HG02642 (cell line): ENCODE results near the gene NHS.

Experiments used
- ATAC-seq: cut with Tn5 transposase; IDR thresholded peaks from one replicate; pipeline ENCODE4 v1.9.1; 2021; ENCODE audit warnings: mild to moderate bottlenecking; ENCODE audit not compliant: unreplicated experiment, poor library complexity

NHS gene

DNA sequence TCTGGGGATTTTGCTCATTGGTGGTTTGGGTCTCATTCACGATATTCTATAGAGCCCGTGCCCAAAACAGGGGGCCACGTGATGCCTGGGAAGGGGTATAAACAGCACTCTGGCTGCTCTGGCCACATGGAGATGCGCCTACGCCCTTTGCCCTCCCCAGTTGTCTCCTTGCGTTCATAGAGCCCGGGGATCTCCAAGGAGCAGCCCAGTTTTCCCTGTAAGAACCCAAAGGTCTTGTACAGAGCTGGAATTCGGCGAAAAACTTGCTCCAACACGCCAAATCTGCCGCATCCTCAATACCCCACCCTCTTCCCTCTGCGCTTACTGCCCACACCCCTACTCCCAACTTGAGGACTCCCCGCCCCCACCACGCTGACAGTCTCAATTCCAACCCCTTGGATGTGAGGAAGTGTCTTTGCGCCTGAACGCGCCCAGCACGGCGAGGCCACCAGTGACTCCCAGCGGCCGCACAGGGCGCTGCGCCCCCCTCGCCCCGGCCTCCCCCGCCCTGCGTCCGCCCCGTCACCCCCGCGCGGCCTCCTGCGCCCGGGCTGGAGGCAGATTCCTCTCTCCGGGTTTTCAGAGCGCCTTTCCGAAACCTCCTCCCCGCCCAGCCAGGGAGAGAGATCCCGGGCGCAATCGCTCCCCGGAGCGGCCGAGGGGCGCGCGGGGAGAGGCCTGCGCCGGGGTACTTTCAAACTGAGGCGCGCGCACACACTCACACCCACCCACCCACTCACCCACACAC lies at the start of gene NHS:
NHS (plus strand) TSS at position 582 of the 748 bp plus-strand sequence. CDS start 558 bp downstream, outside the sequence.
- ATAC-seq = no peak

DNA sequence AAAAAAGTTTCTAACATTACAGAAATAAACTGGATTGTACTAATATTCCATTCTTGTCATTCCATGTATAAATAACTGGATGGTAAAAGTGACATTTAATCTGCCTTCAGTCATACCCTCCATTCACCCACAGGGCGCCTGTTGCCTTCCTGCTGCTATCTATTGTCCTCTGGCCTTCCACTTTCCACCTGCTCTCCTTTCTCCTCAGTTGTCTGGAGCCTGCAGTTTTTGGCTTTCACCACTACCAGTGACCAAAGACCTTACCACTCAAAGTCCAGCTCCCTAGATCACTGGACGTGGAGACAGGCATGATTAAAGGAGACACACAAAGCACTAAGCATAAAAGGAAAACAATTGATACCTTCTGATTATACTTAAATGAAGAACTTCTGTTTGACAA lies 46.2 kb upstream of the NHS start:
- ATAC-seq = no peak

DNA sequence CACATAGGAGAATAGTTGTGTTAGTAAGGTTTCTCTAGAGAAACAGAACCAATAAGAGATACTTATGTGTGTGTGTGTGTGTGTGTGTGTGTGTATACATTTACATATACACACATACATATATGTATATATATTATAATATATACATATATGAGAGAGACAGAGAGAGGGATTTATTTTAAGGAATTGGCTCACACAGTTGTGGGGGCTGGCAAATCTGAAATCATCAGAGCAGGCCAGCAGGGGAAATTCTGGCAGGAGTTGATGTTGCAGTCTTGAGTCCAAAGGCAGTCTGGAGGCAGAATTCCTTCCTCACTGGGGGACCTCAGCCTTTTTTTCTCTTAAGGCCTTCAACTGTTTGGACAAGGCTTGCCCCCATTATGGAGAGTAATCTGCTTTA lies 38.6 kb upstream of the NHS start:
- no peak for ATAC-seq

DNA sequence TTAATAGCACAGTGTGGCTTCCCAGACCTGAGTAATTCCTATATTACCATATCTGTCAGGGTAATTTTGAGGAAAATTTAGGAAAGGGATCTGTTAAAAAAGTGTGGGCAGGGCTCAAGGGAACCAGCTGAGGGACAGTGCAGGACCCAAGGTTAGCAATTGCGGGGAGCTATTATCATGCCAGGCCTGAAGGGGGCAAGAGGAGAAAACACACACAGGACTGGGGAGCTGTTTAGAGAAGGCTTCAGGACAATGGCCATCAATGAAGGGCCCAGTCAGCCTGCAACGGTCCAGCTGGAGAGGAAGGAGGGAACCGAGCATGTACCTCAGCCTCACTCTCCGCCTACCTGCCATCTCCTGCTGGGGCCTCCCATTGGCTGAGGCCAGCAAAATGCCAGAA lies 19.0 kb upstream of the NHS start:
- ATAC-seq = no peak

DNA sequence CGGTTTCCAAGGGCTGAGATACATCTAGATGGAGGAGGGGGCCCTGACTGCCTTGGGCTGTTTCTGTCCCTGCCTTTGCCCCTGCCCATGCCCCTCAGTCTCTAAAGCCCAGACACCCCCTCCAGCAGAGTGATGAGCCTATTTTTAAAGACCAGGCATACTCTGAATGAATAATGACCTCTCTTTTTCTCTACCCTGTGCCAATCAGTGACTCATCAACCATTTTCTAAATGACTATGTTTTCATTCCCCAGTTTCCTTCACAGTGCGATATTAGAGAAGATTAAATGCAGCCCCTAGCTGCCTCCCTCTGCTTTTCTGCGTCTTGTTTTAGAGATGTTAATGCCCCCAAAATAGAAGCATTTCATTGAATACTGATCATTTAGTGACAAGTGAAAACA lies 15.5 kb upstream of the NHS start:
- ATAC-seq = no peak

DNA sequence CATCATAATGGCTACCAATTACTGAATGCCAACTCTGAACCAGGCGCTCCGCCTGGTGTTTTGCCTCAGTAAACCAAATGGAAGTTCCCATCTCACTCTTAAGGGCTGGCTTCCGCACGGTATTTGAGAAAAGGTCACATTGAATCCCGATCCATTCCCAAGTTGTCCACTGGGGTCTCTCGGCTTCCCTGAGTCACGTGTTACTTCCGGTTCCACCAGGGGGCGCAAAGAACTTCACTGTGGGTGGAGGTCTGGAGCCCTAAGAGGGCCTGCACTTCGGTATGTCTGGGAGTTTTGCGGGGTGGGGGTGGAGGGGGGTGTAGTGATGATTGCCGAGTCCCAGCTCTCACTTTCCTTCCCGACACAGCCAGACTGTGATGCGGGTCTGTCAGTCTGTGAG lies 13.4 kb upstream of the NHS start:
- no peak for ATAC-seq

DNA sequence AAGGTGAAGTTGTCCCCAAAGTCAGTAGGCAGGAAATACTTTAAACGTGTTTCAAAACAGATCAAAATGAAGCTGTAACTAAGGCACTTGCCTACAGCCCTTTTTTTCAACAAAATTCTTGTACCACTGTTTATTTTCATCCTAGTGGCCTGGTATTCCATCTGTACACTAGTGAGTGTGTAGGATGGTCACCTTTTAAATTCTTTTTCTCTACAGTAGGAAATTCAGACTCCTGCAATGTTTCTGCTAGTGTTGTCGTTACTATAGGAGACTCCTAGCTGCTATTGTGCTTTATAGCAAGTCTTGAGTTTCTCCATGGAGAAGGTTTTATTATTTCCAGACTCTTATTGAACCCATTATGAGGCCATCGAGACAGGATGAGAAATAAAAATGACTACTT lies 7.0 kb upstream of the NHS start:
- no peak for ATAC-seq

DNA sequence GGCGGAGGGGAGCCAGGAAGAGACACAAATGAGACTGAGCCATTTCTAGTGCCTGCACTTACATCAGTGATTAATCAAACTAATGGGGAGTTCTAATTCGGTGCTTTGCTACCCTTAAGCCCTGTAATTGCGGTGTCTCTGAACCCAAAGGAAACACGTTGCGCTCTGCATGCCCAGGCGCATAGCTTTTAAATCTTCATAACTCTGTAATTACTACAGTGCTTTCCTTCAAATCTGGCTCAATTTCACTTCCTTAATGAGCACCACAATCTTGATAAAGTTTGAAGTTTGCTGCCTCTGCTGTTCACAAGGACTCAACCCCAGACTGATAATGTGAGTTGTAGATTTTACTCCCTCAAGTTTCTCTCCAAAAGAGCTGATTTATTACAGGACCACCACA lies 5.7 kb upstream of the NHS start:
- no peak for ATAC-seq

DNA sequence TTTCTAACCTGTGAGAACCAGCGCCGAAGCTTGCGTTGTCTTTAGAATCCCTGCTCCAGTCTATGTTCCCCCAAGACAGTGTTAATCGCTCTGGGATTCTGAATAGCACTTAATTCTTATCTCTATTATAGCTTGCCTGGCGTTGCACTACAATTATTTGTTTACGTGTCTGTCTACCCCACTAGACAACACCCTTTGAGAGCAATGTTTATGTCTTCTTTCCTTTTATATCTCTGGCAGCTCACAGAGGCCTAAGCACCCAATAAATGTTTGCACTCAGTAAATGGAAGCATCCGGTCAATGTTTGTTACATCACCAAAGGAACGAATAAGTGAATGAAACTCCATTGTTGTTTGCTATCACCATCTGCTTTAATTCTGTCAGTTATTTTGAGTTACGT lies 4.8 kb upstream of the NHS start:
- ATAC-seq = no peak

DNA sequence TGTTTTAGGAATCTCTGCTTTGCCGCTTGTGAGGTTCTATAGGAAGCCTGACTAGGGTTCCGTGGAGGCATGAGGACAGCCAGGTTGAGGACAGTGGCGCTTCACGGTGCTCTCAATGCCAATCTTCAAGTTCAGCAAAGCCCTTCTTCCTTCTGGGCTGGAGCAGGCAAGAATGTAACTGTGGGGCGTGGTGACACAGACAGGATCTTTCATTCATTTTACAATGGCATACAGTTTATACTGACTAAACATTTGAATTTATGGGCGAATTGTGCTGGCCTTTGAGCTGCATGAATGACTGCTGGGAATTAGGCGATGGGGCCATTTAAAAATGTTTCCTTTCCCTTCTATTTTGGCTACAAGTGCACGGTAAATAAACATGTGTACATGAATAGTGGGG lies 2.9 kb upstream of the NHS start:
- no peak for ATAC-seq

DNA sequence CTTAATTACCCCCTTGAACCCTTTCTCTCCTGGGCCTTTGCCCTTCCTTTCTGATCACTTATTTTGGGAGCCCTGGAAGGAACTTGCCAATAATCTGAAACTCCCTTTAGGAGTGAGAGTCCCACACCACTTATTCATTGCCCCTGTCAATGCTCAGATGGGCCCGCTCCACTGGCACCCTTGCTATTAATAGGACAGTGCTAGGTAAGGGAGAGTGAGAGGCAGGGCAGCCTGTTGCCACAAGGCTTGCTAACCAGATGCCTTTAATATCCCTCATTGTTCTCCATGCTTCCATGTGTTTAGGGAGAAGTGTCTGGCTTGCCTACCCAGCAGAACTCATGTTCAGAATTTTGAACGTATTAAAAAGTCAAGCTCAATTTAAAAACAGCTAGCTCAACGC lies 1.7 kb upstream of the NHS start:
- ATAC-seq = no peak

DNA sequence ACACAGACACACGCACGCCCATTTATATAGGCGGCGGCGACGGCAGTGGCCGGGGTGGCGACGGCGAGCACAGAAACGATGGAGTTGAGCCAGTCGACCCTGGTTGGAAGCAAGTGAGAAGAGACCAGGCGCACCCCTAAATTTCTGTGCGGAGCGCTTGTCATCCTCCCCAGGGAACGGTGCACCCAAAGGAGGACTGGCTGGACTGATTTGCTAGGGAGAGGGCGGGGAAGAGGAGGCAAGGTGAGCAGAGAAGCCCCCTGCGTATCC lies 302 bp downstream of the NHS start:
- ATAC-seq = no peak

DNA sequence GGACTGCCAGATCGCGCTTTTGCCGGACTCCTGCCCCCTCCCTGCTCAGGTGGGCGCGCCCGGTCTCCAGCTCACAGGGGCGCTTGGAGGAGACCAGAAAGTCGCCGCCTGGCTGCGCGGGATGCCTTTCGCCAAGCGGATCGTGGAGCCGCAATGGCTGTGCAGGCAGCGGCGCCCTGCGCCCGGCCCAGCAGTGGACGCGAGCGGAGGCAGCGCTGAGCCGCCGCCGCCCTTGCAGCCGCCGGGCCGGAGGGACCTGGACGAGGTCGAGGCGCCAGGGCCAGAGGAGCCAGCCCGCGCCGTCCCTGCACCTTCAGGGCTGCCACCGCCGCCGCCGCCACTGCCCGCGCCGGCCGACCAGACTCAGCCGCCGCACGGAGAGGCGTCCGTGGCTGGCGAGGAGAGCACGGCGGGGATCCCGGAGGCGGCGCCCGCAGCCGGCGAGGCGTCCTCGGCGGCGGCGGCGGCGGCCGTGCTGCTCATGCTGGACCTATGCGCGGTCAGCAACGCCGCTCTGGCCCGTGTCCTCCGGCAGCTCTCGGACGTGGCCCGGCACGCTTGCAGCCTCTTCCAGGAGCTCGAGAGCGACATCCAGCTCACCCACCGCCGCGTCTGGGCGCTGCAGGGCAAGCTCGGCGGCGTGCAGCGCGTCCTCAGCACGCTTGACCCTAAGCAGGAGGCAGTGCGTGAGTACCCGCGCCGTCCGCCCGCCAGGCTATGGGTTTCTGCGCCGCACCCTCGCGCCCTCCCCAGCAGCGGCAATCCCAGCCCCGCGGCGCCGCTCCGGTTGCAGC lies 834 bp downstream of the NHS start:
- no peak for ATAC-seq

DNA sequence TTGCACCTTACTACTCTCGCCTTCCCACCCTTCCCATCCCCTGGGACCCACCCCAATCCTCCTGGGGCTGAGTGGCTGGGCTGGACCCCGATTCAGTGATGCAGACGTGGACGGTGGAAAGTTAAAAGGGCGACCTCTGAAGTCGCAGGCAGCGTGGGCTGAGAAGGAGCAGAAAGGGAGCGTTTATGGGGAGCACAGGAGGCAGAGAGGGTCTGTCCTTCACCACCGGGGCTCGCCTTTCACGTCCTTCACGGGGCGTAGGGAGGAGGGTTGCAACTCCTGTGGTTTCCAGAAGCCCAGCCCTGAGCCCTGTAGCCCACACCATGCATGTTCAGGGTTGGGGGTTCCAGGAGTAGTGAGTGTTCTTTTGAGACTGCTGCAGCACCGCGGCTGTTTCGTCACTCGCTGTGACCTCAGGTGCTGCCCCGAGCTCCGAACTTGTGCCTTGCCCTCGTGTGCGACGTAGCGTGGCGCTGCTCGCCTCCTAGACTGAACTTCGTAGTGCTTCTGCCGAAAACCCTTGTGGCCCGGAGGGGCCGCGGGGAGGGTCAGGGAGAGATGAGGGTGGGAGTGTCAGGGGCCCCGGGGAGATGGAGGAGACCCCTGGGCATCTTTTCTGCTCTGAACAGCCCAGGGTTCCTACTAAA lies 1.6 kb downstream of the NHS start:
- no peak for ATAC-seq

DNA sequence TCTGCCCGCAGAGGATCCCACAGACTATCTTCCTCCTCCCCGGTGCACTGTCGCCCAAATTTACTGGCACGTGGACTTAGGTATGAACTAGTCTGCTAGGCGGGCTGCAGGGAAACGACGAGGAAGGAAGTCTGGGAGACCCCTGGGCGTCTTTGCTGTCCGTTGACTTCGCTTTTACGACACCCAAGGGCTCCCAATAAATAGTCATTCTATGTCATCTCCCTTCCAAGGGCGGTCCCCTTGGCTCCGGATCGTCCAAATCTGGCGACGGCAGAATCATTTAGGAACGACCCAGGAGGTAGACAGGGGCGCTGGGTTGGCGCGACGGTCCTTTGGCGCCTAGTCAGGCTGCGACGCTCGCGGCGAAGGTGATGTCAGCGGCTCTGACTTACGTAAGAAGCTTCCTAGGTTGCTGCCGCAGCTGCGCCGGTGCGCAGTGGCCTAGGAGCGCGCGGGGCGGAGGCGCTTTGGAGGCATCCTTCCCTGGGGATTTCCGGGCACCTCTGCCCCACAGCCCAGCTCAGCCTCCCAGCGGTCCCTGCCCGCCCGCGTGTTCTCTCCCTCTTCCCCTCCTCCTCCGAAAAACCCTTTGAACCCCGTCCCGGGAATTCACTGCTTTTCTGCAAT lies 2.2 kb downstream of the NHS start:
- ATAC-seq = no peak

DNA sequence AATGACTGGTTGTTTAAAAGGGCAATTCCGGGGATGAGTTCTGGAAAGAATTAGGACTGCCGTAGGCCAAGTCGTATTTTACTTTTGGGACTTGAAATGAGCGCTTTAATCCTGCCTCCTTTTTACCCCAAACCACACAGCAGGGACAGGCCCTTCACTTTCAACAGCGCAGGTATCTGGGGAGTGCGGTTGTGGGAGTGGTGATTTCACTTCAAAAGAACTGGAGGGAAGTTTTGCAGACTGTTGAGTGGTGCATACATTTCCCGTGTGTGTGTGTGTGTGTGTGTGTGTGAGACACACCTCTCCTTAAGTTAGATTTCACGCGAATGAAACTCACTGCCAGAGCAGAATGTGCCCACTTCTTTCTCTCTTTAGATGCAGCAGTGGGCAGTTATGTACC lies 2.8 kb downstream of the NHS start:
- ATAC-seq = no peak

DNA sequence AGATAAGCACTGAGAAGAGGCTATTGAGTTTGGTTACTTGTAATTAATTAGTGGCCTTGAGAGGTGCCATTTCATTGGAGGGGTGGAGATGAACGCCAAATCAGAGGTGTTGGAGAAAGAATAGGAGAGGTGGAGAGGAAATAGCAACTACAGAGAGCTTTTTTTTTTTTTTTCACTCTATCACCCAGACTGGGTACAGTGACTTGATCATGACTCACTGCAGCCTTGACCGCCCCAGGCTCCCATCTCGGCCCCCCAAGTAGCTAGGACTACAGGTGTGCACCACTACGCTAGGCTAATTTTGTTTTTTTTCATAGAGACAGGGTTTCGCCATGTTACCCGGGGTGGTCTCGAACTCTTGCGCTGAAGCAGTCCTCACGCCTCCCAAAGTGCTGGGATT lies 5.2 kb downstream of the NHS start:
- no peak for ATAC-seq

DNA sequence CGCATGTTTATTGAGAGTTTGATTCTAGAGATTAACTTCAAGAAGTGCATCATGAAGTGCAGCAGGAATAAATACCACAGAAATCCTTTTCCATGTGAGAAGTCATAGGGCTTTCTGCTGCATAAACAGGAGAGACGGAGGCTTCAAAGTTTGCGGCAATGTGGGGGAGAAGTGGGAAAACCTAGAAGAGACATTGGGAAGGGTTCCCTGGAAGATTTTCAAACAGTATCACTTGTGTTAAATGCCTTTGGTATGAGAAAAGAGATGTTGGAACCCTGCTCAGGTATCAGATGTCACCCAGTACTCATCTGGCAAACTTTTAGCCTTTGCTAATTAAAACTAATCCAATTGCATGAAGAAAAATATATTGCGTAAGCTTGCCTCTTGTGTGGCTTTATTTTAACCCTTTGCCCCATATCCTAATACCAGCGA lies 15.4 kb downstream of the NHS start:
- ATAC-seq = no peak

DNA sequence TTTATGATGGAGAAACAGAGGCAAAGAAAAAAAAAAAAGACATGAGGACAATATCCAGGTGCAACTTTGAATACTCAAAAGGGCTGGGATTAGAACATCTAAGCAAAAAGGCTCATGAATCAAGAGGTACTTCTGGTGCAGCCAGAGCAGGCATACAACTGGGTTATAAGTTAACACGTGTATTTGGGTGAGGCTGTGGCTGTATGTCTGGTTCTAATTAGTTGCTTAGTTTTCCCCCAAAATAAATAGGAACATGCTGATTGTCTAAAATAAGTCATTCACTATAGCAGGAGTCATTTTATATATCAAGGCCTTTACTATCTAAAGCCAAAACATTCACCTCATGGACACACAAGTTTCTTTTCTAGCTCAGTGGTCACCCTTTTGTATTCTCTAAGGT lies 20.2 kb downstream of the NHS start:
- no peak for ATAC-seq

DNA sequence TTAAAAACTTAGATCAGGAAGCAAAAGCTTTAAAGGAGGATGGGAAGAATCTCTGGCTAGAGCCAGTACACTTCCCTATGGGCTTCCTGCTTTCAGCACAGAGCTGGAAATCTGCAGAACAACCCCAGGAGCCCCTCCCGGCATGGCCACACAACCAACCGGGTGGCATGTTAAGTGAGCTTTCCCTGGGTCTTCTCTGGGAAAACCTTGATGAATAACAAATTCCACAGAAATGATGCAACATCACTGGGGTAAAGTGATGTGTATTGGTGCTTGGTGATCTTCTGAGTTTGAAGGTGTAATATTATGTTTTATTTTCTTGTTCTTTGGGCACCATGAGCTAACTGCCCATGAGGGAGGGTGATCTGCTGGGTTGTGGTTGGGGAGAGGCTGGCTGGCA lies 22.1 kb downstream of the NHS start:
- no peak for ATAC-seq

DNA sequence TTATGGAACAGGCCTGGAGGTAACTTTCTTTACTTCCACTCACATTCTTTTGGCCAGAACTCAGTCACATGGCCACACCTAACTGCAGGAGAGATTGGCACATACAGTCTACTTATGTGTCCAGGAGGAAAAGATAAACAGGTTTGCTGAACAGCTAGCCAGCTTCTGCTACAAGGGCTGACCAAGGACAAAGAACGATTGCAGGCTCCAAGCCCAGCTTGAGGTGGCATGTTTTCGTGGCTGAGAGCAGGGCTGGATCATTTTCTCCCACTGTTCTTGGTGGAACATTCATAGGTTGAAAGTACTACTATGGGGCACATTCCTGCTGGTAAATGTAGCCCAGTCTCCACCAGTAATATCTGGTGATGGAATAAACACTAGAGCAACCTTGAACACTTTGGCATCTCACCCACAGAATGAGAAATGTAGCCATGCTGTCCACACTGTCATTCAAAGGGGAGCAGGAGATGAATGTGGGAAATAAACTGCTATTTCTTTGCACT lies 28.2 kb downstream of the NHS start:
- no peak for ATAC-seq
